Measurements from ENCODE around the gene CRTAC1. TPM values are rescaled to one million over a fixed set of nuclear protein-coding genes. Genes with fewer than 3 reads are reported as not detected.
A peak's percentile ranks its signal among the peaks of the same experiment; 100 is the strongest.

Gene CRTAC1
- total RNA-seq, 4 donors from 2014 or later: 0.41 to 0.79 TPM; not detected in 2

GRCh38 chr10:97851341-97852001 is 178.9 kb downstream of the CRTAC1 start:
- no peaks in the 10 kb centered on the region for H3K9me3 ChIP-seq
- no peak for TF ChIP-seq POLR2A (IDR thresholded peaks at IDR 0.05)
- in situ Hi-C loops (cut with MboI; ENCODE audit: low pct_ligation_motif_present in 1 of 4, low pct_unique_long_range_greater_than_20kb in 1 of 4, low sequenced_read_pairs in 3 of 4) (no loop called here), intact Hi-C loops (cut with DNase I; ENCODE audit: low total_unique reads) (no loop called here)
- WGBS, 2 donors (ENCODE audit: low coverage in 1 of 2): 84 to 85% methylated on average over 4 to 7 of the region's 7 CpGs
- H3K4me1 ChIP-seq: peaks cover 0 to 15% (median 10%) of the 10 kb centered on the region in 4 donors
- no peak overlapping the region for H3K4me3 ChIP-seq
- H3K36me3 ChIP-seq: no peaks in the 10 kb centered on the region
- H3K27me3 ChIP-seq: peaks cover 72% of the 10 kb centered on the region
- no peak for DNase-seq
- H3K27ac ChIP-seq: no peak overlapping the region

GRCh38 chr10:97850446-97850845 is 180.0 kb downstream of the CRTAC1 start:
- Histone ChIP-seq H3K4me1 (peaks cover 0 to 15% (median 10%) of the 10 kb centered on the region in 4 donors), H3K27ac (no peak overlapping the region), H3K36me3 (no peaks in the 10 kb centered on the region), H3K27me3 (peaks cover 64% of the 10 kb centered on the region), H3K9me3 (no peaks in the 10 kb centered on the region), H3K4me3 (peak overlapping the region in 3 of 4 donors; percentile 62 to 73 (median 68))
- TF ChIP-seq CTCF (IDR thresholded peaks at IDR 0.05) (no peak), POLR2AphosphoS5 (IDR thresholded peaks at IDR 0.05) (no peak), EP300 (IDR thresholded peaks at IDR 0.05; ENCODE audit: low read depth) (no peak)
- intact Hi-C loops (cut with DNase I; ENCODE audit: low total_unique reads) (no loop called here), in situ Hi-C loops (cut with MboI; ENCODE audit: low pct_ligation_motif_present in 1 of 4, low pct_unique_long_range_greater_than_20kb in 1 of 4, low sequenced_read_pairs in 3 of 4) (no loop called here)
- WGBS, 2 donors (ENCODE audit: low coverage in 1 of 2): 11 to 24% methylated on average over 11 to 13 of the region's 13 CpGs
- no peak for DNase-seq

DNA sequence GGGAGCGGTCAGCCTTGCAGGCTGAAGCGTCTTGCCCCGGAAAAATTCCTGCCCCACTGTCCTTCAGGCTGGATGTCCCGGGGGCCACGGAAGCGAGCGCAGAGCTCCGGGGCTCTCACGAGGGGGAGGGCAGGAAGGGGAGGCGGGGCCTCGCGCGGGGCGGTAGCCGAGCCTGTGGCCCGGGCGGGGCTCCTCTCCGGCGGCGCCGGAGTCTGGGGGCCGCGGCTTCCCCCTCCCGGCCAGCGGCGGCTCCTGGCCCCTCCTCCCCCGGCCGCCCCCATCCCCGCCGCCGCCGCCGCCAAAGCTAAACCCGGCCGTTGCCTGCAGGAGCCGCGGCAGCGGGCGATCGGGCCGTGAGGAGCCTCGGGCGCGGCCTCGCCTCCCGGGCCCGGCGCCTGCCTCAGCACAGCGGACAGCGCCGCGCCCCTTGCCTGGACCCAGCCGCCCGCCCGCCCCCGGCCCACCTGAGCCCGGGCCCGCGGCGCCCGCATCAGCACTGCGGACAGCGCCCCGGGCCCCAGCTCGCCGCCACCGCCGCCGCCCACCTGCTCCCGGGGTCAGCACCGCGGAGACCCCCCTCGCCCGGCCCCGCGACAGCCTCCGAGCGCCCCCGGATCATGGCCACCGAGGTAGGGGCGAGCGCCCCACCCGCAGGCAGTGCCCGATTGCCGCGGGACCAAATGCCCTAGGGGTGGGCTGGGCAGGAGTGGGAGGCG is 180.6 kb downstream of the CRTAC1 start, which contains the start of gene GOLGA7B:
TSS of gene GOLGA7B (plus strand) at position 157 of the 716 bp plus-strand sequence. CDS start at position 618, 461 bp downstream.
- Histone ChIP-seq H3K36me3 (no peaks in the 10 kb centered on the region), H3K4me1 (peaks cover 0 to 15% (median 10%) of the 10 kb centered on the region in 4 donors), H3K9me3 (no peaks in the 10 kb centered on the region), H3K27ac (peak within 1 kb of the TSS in 1 of 4 donors; percentile 12), H3K4me3 (peak within 1 kb of the TSS; percentile 13 to 73 (median 65)), H3K27me3 (peaks cover 64% of the 10 kb centered on the region)
- TF ChIP-seq EP300 (IDR thresholded peaks at IDR 0.05; ENCODE audit: low read depth): no peak
- TF ChIP-seq POLR2A (IDR thresholded peaks at IDR 0.05): no peak
- TF ChIP-seq CTCF (IDR thresholded peaks at IDR 0.05): no peak
- no peak for TF ChIP-seq POLR2AphosphoS5 (IDR thresholded peaks at IDR 0.05)
- intact Hi-C loops (cut with DNase I; ENCODE audit: low total_unique reads): no loop called here
- DNase-seq: peak; percentile 44
- WGBS, 2 donors (ENCODE audit: low coverage in 1 of 2): 2% methylated on average over 19 of the region's 87 CpGs; no CpG with 5 or more reads in 1 of the 2 donors
- in situ Hi-C loops (cut with MboI; ENCODE audit: low pct_ligation_motif_present in 1 of 4, low pct_unique_long_range_greater_than_20kb in 1 of 4, low sequenced_read_pairs in 3 of 4): no loop called here

DNA sequence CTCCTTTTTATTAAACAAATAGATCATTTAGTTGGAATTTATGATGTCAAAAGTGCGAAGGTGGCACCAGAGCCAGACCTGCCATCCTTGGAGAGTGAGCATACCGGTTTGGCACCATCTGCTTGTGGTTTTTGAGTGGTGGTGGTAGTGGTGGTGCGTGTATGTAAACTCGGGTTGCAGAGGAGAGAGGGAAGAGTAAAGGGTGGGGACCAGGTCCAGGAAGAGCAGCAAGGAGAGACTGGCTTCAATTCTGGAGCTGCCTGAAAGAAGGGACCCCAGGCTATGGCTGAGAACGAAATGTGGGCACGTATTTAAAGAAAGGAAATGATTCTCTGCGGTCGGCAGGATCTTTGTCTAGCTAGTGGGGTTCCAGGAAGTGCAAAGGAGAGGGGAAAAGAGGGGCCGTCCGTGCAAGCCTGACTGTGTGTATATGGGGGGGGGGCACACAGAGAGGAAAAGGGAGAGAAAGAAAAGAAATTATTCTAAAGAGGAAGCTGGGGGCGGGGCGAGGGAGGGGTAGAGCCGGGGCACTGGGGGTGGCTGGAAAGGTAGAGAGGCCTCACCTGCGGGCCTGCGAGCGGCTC is 181.2 kb downstream of the CRTAC1 start:
- 5% methylated on average over 9 to 16 of the region's 16 CpGs for WGBS, 2 donors (ENCODE audit: low coverage in 1 of 2)
- Histone ChIP-seq H3K27ac (peak overlapping the region in 1 of 4 donors; percentile 12), H3K4me1 (peaks cover 0 to 15% (median 10%) of the 10 kb centered on the region in 4 donors), H3K4me3 (peak overlapping the region in 3 of 4 donors; percentile 62 to 73 (median 68)), H3K9me3 (no peaks in the 10 kb centered on the region), H3K27me3 (peaks cover 59% of the 10 kb centered on the region), H3K36me3 (no peaks in the 10 kb centered on the region)
- intact Hi-C loops (cut with DNase I; ENCODE audit: low total_unique reads) (no loop called here), in situ Hi-C loops (cut with MboI; ENCODE audit: low pct_ligation_motif_present in 1 of 4, low pct_unique_long_range_greater_than_20kb in 1 of 4, low sequenced_read_pairs in 3 of 4) (no loop called here)
- TF ChIP-seq CTCF (IDR thresholded peaks at IDR 0.05) (no peak), EP300 (IDR thresholded peaks at IDR 0.05; ENCODE audit: low read depth) (no peak)
- DNase-seq: peak; percentile 20

All from transverse colon (tissue), 4 donors.